Measurements from ENCODE around the gene BRD9.

The BRD9 gene

GRCh38 chr5:878125-878524 lies 14.5 kb downstream of the BRD9 start:
- no peak for DNase-seq (ENCODE audit: low read depth)

DNA sequence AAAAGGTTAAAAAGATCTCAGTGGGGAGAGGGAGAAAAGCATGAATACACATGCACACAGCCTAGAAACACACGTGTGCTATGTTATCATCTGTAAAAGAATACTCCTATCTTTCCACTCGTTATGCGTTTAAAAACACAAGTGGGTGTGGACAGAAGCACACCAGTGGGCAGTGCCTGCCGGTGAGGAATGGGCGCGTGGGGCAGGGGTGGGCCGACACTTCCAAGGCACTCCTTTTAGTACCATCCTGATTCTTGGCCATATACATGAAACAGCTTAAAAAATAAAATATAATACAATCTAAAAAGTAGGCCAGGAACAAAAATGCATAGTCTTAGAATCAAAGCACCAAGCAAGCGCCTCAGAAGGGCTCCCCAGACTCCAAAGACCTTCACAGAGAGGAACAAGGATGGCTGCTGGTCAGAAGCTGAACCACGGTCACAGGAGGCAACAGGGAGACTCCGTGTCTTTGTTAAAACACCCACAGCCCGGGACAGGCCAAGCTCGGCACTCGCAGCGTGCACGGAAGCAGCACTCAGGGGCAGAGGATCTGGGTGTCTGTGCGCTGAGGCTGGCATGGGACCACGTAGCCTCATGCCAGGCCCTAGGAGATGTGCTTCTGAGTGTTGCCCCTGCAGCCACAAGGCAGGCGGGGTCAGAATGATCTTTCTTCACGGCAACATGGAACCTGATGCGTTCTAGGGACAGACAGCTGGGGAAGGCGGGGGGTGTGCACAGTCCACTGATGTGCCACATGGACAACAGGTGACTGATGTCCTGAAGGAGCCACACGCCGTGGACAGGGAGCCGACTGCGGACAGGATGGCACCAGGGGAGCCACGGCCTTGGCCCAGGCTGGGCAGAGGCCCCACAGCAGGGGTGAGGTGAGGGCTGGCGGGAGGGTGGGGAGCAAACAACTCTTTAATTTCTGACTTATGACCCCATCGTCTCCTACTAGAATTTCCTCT lies 15.9 kb downstream of the BRD9 start:
- DNase-seq (ENCODE audit: low read depth), result no peak

DNA sequence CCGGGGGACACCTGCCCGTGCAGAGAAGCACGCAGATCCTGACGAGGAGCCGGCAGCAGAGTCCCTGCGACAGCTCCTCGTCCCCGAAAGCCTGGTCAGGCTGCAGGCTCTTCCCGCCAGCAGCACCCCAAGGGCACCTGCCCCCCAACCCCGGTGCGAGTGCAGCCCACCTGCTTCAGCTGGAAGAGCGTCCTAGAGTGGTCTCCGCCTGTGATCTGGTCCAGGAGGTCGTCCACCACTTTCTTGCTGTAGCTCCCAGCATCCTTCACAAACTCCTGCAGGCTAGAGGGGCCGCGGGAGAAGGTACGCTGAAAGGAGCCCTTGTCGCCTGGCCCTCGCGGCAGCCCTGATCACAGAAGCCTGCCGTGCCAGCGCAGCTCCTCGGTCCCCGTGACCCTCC lies 16.7 kb downstream of the BRD9 start:
- DNase-seq (ENCODE audit: low read depth), result no peak

GRCh38 chr5:873328-873727 lies 19.3 kb downstream of the BRD9 start:
- no peak for DNase-seq (ENCODE audit: low read depth)

GRCh38 chr5:872301-872700 lies 20.3 kb downstream of the BRD9 start:
- DNase-seq (ENCODE audit: low read depth), result no peak

GRCh38 chr5:871596-872298 lies 20.9 kb downstream of the BRD9 start:
- no peak for DNase-seq (ENCODE audit: low read depth)

GRCh38 chr5:870956-871355 lies 21.6 kb downstream of the BRD9 start:
- DNase-seq (ENCODE audit: low read depth), result no peak

DNA sequence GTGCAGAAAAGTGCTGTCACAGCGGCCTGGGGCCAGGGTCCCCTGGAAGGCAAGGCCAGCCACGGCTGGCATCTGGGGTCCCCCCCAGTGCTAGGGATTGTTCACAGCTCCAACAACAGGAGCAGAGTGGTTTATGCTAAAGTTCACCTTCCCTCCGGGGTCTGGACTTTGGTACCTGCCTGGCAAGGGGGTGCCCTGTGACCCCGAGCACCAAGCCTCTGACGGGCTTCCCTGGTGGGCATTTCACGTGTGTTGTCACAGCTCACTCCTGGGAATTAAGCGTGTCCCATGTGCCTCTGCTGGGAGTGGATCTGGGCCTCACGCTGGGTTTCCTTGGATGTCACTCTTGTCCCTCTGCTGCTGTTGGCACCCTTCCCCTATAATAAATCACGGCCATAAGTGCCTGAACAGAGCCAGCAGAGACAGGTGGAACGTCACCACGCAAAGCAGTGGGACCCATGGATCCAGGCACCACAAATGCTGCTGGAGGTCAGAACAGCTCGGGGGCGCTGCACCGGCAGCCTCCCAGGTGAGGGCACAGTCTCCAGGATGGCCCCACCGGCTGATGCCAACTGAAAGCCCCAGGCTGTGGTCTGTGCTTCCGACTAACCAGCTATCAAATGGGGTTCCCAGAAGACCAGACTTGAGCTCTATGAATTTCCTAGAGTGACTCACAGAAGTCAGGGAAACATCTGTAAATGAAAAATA lies 24.0 kb downstream of the BRD9 start:
- DNase-seq (ENCODE audit: low read depth), result no peak

DNA sequence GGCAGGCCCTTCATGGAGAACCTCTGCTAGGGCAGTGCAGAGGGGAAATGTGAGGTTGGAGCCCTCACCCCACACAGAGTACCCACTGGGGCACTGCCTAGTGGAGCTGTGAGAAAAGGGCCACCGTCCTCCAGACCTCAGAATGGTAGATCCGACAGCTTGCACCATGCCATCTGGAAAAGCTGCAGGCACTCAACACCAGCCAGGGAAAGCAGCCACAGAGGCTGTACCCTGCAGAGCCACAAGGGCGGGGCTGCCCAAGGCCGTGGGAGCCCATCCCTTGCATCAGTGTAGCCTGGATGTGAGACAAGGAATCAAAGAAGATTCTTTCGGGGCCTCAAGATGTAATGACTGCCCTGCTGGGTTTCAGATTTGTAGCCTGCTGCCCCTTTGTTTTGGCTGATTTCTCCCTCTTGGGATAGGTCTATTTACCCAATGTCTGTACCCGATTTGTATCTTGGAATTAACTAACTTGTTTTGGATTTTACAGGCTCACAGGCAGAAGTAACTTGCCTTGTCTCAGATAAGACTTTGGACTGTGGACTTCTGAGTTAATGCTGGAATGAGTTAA lies 25.2 kb downstream of the BRD9 start:
- DNase-seq (ENCODE audit: low read depth), result no peak

DNA sequence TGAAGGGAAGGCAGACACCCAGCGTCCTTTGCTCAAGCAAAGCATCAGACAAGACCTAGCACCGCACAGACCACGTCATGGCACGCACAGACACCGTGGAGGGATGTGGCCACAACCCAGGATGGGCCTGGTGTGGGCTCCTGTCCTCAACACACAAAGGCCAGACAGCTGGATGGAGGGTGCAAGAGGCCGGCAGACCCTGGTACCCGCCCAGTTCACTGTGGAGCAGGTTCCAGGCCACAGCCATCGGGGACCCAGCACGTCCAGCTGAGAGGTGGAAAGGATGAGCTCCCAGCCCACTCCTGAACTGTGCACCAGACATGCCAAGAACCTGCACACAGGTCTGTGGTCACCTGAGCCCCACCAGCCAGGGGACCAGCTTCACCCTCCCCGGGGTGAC lies 26.8 kb downstream of the BRD9 start:
- DNase-seq (ENCODE audit: low read depth), result no peak

DNA sequence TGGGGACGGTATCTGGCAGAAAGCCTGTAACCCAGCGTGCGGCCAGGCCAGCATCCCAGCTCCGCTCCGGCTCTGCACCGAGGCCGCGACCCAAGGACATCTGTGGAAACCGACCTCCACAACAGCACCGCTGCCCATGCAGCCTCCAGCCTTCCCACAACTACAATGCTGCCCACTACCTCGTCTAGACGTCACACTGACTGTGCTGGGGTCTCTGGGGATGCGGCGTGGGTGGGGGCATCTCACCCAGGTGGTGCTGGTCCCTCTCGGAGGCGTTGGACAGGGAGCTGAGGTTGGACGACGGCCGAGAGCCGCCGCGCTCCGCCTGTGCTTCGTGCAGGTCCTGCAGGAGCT lies 27.5 kb downstream of the BRD9 start:
- DNase-seq (ENCODE audit: low read depth), result no peak

DNA sequence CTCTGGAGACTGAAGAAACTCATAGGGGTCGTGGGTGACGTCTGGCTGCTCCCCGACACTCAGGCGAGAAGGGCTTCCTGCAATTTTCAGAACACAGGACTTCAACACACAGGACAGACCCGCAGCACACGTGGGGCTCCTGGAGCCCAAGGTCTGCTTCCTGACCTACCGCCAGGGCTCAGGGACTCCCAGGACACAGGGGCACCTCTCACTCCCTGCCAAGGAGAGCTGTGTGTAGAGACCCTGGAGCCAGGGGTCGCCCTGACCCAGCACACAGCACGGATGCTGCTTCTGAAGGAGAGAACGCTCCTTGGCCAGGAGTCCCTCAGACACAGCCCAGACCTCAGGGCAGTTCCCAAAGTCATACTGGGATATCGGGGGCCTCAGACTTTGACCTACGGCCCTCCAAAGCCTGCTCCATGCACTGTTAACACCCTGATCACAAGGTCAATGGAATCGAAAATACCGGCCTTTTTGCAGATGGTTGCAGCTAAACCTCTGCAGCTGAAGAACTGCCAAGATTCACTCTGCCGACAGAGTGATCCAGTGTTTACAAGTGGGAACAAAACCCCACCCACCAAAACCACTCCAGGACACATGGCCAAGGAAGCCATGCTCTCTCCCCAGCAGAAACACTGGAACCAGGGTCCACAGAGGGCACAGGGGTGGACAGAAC lies 28.0 kb downstream of the BRD9 start:
- peak; percentile 21 for DNase-seq (ENCODE audit: low read depth)

GRCh38 chr5:863244-863805 lies 29.3 kb downstream of the BRD9 start:
- no peak for DNase-seq (ENCODE audit: low read depth)

GRCh38 chr5:862367-863243 lies 30.0 kb downstream of the BRD9 start:
- peak; percentile 56 for DNase-seq (ENCODE audit: low read depth)

- no peak for DNase-seq (ENCODE audit: low read depth)
Measured at GRCh38 chr5:861442-862366, 30.9 kb downstream of the BRD9 start.

- DNase-seq (ENCODE audit: low read depth), result no peak
Measured at GRCh38 chr5:860506-861150, 32.0 kb downstream of the BRD9 start.

DNA sequence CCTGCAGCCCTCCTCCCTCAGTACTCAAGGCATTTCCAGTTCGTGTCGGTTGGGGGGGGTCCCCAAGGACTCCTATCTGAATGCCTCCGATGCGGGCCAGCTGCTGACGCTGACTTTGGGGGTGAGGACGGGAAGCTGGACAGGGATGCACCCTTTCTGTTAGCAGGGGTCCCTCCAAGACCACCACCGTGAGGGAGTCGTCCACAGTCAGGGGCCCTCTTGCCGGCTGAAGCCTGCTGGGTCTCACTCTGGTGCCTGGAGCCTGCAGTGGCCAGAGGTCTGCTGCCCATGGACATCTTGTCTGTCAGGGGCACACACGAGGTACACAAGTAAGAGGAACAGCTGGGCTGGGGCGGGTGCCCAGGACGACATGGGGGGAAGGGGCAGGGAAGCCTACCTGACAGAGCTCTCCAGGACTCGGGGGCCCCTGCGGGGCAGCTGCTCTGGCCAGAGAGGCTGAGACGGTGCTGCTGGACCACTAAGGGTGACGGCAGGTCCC lies 32.8 kb downstream of the BRD9 start:
- no peak for DNase-seq (ENCODE audit: low read depth)

DNA sequence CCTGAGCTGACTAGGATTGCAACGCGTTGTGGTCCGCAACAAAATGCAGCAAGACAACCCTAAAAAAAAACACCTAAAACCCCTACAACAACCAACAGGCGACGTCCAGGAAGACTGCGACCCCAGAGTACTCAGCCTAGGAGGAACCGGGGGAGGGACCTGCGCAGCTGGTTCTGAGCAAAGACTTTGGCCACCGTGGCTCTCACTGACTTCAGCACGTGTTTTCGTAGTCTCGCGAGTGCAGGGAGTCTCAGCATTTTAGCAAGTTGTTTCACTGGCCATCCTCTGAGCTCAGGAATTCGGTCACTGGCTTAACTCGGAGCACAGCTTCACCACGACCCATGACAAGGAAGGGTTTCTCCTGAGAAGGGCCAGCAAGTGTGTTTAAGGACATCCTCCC lies 33.2 kb downstream of the BRD9 start:
- no peak for DNase-seq (ENCODE audit: low read depth)

DNA sequence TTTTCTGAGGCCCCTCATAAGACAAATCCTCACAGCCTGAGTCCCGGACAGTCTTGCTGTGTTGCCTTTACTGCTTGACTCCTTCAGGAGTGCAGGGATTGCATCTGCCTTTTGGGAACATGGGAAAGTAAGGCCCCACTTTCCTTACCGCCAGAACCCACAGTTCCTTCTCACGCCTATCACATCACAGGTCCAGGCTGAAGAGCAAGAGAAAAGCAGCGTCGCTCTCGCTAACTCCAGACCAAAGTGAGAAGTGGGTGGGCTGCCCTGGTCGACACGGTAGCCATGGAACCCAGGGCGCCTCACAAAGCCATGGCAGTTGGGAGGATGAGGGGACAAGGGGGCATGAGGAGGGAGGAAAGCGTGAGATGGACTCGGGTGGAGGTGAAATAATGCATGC lies 33.9 kb downstream of the BRD9 start:
- no peak for DNase-seq (ENCODE audit: low read depth)
